SK-N-MC (cell line): ENCODE results near the gene PPP2R3B.

ENCODE experiments used
- EZH2 ChIP-seq: fragments of 200-600 bp; sonication (generic); IDR thresholded peaks from one replicate; pipeline ENCODE4 v1.6.1; 2017; ENCODE audit warnings: antibody characterized with exemption
- POLR2AphosphoS5 ChIP-seq: IDR thresholded peaks from 2 replicates; pipeline ENCODE4 v1.6.1; 2012; ENCODE audit warnings: mild to moderate bottlenecking, low read depth, low read length, borderline replicate concordance

DNA sequence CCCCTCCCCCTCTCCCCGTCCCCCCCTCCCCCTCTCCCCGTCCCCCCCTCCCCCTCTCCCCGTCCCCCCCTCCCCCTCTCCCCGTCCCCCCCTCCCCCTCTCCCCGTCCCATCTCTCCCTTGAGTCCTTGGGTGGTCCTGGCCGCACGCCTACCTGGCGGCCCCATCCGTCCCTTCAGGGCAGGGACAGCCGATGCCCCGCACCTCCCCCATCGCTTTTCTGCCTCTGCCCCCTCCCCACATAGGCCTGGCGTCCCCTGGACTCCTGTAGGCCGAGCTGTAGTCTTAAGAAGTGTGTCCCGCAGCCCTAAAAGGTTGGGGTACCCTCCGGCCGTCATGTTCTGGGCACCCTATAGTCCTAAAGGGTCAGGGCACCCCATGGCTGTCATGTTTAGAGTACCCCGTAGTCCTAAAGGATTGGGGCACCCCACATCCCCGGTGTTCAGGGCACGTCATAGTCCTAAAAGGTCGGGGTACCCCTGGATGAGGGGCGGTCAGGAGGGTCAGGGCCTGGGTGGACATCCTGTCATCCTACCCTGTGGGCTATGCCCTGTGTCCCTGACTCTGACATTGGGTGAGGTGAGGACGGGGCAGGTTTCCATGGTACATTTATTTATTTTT, 57.3 kb downstream of the PPP2R3B start:
- no peak for TF ChIP-seq EZH2
- TF ChIP-seq POLR2AphosphoS5 = no peak
